WERI-Rb-1 (cell line): Measurements from ENCODE around the gene RGS4.

ENCODE experiments used
- DNase-seq: peaks from one replicate; pipeline ENCODE4 v3.0.0-alpha.2; 2020
- H3K27ac ChIP-seq: fragments of 250-450 bp; sonication (Bioruptor Pico); 2 replicates; pipeline ENCODE4 v1.5.1; 2020; ENCODE audit warnings: mild to moderate bottlenecking, moderate library complexity
- H3K27me3 ChIP-seq: fragments of 250-450 bp; sonication (Bioruptor Pico); 2 replicates; pipeline ENCODE4 v1.5.1; 2021; ENCODE audit warnings: mild to moderate bottlenecking, low read depth, moderate library complexity; ENCODE audit not compliant: insufficient read depth, severe bottlenecking
- H3K36me3 ChIP-seq: fragments of 250-450 bp; sonication (Bioruptor Pico); 2 replicates; pipeline ENCODE4 v1.5.1; 2020; ENCODE audit warnings: mild to moderate bottlenecking, moderate library complexity
- H3K4me3 ChIP-seq: 2 replicates; pipeline ENCODE4 v1.5.1; 2011; ENCODE audit warnings: low read depth, mild to moderate bottlenecking, control low read depth, low read length
- H3K9me3 ChIP-seq: fragments of 250-450 bp; sonication (Bioruptor Pico); 2 replicates; pipeline ENCODE4 v1.5.1; 2021; ENCODE audit warnings: mild to moderate bottlenecking, moderate library complexity; ENCODE audit not compliant: severe bottlenecking
- TF ChIP-seq, protein P1 (sequence below): IDR thresholded peaks from 2 replicates; pipeline ENCODE4 v1.5.1; 2011; ENCODE audit warnings: low read depth, mild to moderate bottlenecking, control low read depth, inconsistent platforms, low read length

Gene RGS4

DNA sequence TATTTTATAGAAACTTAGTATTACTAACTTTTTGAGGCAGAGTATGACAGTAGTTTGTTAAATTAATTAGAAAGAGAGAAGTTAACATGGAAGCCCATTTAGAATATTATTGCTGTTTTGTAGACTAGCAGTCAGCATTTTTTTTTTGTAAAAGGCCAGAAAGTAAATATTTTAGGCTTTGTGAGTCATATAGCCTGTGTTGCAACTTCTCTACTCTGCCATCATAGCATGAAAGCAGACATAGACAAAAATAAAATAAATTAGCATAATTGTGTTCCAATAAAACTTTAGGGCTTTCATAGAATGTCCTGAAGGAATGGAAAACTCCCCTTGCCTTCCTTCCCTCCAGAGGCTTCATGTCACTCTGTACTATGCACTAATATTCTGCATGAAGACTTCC lies 12.3 kb upstream of the RGS4 start:
- TF ChIP-seq, protein P1, sequence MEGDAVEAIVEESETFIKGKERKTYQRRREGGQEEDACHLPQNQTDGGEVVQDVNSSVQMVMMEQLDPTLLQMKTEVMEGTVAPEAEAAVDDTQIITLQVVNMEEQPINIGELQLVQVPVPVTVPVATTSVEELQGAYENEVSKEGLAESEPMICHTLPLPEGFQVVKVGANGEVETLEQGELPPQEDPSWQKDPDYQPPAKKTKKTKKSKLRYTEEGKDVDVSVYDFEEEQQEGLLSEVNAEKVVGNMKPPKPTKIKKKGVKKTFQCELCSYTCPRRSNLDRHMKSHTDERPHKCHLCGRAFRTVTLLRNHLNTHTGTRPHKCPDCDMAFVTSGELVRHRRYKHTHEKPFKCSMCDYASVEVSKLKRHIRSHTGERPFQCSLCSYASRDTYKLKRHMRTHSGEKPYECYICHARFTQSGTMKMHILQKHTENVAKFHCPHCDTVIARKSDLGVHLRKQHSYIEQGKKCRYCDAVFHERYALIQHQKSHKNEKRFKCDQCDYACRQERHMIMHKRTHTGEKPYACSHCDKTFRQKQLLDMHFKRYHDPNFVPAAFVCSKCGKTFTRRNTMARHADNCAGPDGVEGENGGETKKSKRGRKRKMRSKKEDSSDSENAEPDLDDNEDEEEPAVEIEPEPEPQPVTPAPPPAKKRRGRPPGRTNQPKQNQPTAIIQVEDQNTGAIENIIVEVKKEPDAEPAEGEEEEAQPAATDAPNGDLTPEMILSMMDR = no peak
- Histone ChIP-seq H3K27ac (no peak overlapping the region), H3K9me3 (no peaks in the 10 kb centered on the region), H3K27me3 (no peaks in the 10 kb centered on the region), H3K4me3 (no peak overlapping the region), H3K36me3 (no peaks in the 10 kb centered on the region)
- no peak for DNase-seq

DNA sequence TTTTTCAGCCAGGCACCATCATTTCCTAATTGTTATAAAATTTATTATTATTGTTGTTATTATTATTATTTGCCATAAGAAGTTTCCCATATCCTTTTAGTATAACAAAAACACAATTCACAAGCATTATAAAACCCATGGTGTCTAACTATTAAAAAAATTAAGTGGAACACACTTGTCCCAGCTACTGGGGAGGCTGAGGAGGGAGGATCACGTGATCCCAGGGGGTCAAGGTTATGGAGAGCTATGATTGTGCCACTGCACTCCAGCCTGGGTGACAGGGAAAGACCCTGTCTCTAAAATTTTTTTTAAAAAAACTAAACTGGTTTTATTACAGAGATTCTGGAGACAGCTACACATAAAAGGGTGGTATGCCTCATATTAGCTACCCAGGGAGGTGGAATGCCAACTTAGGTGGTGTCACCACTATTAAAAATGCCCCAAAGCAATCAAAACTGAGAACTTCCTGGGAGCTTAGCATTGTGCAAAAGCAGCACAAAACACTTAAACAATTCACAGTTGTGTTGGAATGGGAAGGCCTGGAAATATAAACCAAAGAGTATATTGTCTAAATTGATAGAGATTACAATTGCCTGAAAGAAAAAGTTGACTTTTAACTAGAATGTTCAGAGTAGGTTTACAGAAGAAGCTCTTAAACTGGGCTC lies 8.7 kb upstream of the RGS4 start:
- H3K27ac ChIP-seq = no peak overlapping the region
- no peaks in the 10 kb centered on the region for H3K27me3 ChIP-seq
- no peaks in the 10 kb centered on the region for H3K36me3 ChIP-seq
- H3K4me3 ChIP-seq = no peak overlapping the region
- TF ChIP-seq, protein P1 = no peak
- no peak for DNase-seq
- H3K9me3 ChIP-seq = no peaks in the 10 kb centered on the region

DNA sequence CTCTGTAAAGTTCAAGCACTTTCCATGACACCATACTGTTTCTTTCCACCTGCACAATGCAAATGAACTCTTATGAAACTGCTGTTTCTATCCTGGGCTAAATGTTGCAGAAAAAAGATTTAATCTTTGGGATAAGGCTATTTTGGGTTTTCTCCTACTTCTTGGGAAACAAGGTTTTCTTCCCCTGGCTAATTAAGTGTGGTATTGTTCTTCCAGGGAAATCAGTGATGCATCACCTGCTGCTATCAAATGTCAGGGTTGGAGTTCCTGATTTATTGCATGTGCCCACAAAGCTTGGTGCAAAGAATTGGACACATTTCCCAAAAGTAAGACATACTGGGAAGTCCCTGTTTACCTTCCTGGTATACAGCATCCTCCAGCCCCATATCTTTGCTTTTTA lies 6.0 kb upstream of the RGS4 start:
- Histone ChIP-seq H3K36me3 (no peaks in the 10 kb centered on the region), H3K27ac (no peak overlapping the region), H3K27me3 (no peaks in the 10 kb centered on the region), H3K9me3 (no peaks in the 10 kb centered on the region), H3K4me3 (no peak overlapping the region)
- no peak for DNase-seq
- TF ChIP-seq, protein P1 = no peak

DNA sequence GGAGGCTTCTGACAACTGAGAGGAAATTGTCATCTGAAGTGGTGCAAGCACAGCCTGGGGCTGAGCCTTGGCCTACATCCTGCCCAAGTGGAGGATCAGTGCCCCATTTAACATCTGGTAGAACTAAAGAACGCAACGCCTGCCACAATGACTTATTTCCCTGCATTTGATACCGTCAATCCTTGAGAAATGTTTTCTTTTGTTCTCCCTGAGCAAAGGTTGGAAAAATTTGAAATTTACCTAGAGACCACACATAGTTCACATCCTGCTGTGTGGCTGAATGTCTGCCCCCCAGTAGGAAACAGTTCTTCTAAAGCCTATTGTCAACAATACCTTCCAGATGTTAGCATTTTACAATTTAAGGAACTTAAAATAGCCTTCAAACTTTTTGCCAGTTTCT lies 5.6 kb upstream of the RGS4 start:
- H3K4me3 ChIP-seq = no peak overlapping the region
- TF ChIP-seq, protein P1 = no peak
- H3K27me3 ChIP-seq = no peaks in the 10 kb centered on the region
- no peaks in the 10 kb centered on the region for H3K9me3 ChIP-seq
- H3K36me3 ChIP-seq = no peaks in the 10 kb centered on the region
- no peak overlapping the region for H3K27ac ChIP-seq
- DNase-seq = no peak

DNA sequence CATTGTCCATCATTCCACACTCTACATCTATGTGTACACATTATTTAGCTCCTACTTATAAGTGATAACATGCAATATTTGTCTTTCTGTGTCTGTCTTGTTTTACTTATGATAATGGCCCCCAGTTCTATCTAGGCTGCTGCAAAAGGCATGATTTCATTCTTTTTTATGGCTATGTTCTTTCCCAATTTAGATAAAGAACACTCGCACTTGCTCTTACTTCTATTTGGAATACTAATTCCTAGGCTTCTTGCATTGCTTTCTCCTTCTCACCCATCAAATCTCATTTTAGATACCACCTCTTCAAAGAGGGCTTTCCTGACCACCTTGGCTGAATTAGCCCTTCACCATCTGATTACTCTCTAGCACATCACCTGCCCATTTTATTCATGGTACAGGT lies 3.0 kb upstream of the RGS4 start:
- Histone ChIP-seq H3K36me3 (no peaks in the 10 kb centered on the region), H3K27me3 (no peaks in the 10 kb centered on the region), H3K9me3 (no peaks in the 10 kb centered on the region), H3K4me3 (no peak overlapping the region), H3K27ac (no peak overlapping the region)
- TF ChIP-seq, protein P1 = no peak
- DNase-seq = no peak

DNA sequence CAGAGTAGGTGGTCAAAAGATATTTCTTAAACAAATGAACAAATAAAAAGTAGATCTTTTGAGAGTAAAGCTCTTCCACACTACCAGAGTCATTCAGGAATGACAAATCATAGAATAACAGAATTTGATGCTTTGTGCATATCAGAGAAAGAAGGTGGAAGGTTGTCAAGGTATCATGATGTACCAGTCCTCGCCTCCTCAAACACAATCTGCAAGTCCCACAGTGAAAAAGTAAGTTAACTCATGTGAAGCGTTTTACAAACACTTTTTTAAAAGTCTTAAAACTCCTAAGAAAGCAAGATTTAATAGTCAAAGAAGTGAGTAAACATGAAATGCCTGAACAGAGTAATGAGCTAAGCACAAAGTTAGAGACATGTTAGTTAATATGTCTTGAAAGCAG lies 2.5 kb upstream of the RGS4 start:
- DNase-seq = no peak
- Histone ChIP-seq H3K27ac (no peak overlapping the region), H3K9me3 (no peaks in the 10 kb centered on the region), H3K36me3 (no peaks in the 10 kb centered on the region), H3K27me3 (no peaks in the 10 kb centered on the region), H3K4me3 (no peak overlapping the region)
- TF ChIP-seq, protein P1 = no peak
